Measurements from ENCODE around the gene PTPRD.

Gene PTPRD

GRCh38 chr9:10146517-10147331, 466.1 kb downstream of the PTPRD start:
- no peak for DNase-seq

- DNase-seq: no peak
Observed at GRCh38 chr9:10144355-10144754, 468.4 kb downstream of the PTPRD start.

DNA sequence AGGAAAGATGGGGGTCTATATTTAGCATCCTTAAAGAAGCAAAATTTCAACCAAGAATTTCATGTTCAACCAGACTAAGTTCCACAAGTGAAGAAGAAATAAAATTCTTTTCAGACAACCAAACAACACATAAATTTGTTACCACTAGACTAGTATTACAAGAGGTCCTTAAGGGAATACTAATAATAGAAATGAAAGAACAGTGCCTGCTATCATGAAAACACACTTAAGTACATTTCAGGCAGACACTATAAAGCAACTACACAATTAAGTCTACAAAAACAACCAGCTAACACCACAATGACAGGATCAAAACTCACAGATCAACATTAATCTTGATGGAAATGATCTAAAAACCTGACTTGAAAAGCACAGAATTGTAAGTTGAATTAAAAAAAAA, 477.2 kb downstream of the PTPRD start:
- no peak for DNase-seq

GRCh38 chr9:10134266-10134665, 478.5 kb downstream of the PTPRD start:
- DNase-seq: no peak

- no peak for DNase-seq
Observed at GRCh38 chr9:10130061-10130675, 482.6 kb downstream of the PTPRD start.

GRCh38 chr9:10127867-10128266, 484.9 kb downstream of the PTPRD start:
- no peak for DNase-seq

DNA sequence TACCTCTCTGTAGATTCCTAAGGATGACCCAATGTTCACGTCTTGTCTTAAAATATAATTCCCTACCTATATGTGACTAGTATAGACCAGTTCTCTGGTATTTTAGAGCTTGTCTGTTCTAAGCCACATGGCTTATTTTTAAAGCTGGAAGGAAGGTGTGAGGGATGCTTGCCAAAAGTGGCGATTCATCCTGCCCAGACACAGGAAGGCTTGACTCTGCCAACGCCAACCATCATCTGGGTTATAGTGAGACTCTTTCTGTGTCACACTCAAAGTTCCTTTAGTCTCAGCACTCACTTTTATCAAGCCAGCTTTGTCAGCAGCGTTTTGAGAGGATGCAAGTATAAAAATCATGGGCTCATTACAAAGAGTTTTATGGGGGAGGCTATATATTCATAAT, 500.0 kb downstream of the PTPRD start:
- no peak for DNase-seq

DNA sequence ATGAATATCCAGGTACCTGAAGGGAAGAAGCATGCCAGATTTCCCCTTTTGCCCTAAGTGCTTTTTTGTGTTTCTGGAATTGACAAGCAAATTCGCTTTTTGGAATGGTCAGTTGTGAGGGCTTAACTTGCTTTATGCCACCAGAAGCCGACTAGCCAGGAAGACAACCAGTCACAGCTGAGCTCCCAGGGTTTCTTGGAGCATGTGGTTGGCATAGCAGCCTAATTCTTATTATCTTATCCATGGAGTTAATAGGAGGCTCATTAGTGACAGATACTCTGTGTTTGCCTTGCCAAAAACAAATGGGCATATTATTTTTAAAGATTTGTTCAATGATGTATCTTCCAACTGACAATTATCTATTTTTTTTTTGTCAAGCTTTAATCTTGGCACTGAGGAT, 500.7 kb downstream of the PTPRD start:
- no peak for DNase-seq

GRCh38 chr9:10108815-10109214, 504.0 kb downstream of the PTPRD start:
- no peak for DNase-seq

- DNase-seq: no peak
Observed at GRCh38 chr9:10104774-10105173, 508.0 kb downstream of the PTPRD start.

- no peak for DNase-seq
Observed at GRCh38 chr9:10095208-10095607, 517.6 kb downstream of the PTPRD start.

DNA sequence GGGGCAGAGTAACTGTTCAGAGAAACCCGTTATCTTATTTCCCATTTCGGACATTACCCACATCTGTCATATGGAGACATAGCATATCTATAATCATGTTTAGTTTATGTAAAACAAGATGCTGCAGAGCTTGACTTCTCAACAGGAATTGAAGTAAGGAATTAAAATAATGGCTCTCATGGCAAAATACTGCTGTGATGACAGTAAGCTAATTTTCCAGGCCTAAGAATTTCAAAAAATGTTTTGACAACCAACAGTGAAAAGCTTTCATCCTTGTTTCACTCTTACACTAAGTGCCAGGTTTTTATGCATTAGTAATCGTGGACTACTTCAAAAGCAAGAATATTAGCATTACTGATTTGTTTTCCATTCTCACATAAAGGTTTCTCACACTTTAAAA, 518.2 kb downstream of the PTPRD start:
- no peak for DNase-seq

- DNase-seq: no peak
Observed at GRCh38 chr9:10080012-10080411, 532.8 kb downstream of the PTPRD start.

DNA sequence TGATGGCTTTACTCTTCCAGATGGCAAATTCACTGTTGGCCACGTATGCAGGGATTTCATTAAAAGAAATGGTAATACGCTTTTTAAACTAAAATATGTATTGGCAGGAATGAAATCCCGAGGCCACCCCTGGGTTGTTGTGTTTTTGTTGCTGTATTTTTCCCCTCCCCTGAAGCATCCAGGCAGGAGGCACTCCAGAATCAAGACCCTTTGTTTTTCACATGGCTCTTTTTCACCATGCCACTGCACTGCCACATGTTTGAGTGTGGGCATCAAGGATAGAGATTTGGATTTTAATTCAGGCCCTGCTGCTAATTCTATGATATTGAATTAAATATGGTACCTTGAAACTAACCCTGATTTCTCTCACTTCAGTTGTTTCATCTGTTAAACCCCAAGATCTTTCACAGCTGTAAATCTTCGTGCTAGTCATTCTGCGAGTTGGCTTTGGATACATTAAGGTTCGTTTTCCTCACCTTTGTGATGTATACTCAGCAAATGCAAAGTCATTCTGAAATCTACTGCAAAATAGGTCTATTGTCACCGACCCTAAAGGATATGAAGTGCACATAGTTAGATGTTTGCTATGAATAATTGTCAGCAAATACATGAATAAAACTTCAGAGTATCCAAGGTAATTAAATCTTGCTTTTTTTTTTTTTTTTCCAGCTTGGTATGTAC, 533.4 kb downstream of the PTPRD start:
- DNase-seq: no peak

DNA sequence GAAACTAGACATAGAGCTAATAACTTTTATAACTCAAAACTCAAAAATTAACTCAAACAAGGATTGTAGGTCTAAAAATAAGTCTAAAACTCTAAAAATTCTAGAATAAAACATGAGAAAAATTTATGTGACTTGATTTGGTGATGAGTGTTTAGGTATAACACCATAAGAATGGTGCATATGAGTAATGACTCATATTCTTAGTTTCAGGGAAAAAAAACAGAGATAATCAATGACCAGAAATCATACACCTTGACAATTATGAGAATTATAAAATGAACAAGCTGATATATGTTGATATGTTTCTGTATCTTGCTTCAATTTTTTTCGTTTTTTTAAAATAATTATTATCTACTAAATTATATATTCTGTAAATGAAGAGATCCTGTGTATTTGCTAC, 541.2 kb downstream of the PTPRD start:
- no peak for DNase-seq

DNA sequence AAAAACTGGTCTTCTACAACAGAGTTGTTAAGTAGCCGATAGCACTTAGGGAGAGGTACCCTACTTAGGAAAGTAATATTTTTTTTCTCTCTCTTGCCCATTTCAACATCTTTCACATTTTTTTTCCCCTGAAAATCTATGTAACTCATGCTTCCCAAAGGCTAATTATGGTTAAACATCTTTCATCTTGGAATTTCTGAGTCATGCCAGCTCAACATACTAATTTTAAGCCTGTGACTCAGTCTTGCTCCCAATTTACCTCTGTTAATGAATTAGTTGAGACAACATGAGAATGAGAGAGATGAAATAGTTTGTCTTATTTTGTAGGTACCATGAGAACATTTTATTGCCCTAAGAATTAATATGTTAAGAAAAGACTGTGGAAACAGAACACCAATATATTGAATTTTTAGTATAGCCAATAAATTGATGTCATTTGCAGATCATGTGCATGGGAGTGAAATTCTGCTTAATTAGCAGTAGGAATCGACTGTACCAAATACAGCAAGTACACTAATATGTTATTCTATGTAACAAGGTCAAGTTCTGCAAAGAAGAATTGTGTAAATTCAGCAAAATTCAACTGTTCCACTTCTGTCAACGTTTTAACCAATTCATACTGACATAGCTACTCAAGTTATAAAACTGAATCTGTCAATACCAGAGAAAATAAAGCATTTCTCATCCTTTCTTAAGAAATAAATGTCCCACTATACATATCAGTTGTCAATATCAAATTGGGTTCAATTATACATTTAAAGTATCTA, 550.0 kb downstream of the PTPRD start:
- no peak for DNase-seq

DNA sequence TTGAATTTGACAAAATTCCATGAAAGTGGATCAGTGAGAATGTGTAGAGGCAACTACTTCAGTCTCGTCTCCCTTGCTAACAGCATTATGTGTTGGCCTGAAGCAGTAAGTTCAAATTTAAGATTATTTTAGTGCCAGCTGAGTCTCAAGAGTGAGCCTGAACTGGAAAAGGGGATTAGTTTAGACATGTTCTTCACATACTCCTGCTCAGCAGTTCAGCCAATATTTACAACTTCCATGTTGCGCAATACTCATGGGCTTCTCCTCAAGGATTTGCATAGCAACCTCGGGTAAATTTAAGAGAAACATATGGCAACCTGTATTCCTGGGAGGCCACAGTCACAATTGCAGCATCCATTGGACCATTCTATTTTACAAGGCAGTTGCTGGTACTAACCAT, 553.8 kb downstream of the PTPRD start:
- no peak for DNase-seq

- no peak for DNase-seq
Observed at GRCh38 chr9:10055886-10056395, 556.9 kb downstream of the PTPRD start.

DNA sequence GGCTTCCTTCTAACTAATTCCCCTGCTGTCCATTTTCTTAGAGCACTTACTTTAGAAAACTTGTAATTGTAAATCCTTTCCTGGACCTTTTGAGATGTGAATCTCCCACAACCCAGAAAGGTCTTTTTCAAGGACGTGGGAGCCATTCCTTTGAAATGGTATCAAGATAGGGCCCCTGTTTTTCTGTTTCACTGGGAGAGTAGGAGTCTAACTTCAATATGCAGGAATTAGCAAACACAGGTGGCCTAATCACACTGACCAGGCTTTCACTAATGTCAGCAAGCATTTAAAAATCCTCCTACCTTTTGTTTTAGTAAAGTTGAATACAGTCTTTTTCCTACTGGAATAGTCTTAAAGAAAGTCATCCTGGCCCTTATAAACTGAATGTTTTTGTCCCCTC, 558.3 kb downstream of the PTPRD start:
- DNase-seq: no peak

DNA sequence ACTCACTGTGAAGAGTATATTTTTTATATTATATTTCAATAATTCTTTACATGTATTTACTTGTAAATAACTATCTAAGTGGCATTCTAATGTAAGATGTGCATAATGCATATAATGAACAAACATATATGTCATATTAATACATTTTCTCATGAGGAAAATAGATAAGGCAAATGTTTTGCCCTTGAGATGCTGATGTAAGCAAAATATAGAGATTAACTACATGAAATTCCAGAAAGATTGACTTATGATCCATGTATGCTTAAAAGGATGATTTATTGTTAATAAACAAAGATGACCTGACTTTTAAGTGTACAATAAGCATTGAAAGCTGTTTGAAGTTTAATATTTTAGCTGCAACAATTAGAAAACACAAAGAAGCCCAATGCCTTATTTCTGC, 559.9 kb downstream of the PTPRD start:
- DNase-seq: no peak

GRCh38 chr9:10052181-10052580, 560.6 kb downstream of the PTPRD start:
- no peak for DNase-seq

DNA sequence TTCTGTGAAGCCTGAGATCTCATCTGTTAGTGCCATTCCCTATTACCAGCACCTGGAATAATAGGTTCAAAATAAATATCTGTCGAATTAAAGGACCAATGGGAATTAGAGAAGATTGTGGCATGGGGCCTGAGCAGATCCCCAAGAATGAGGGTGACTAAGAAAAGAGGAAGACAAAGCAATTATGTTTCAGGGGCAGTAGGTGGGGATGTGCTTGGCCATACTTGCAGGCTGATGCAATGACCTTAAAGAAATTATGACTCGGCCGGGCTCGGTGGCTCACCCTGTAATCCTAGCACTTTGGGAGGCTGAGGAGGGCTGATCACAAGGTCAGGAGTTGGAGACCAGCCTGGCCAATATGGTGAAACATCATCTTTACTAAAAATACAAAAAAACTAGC, 562.8 kb downstream of the PTPRD start:
- DNase-seq: no peak

- no peak for DNase-seq
Observed at GRCh38 chr9:10048994-10049393, 563.8 kb downstream of the PTPRD start.
